HepG2 (cell line): Measurements from ENCODE around the gene NUDT3. TPM values are rescaled to one million over a fixed set of nuclear protein-coding genes. Genes with fewer than 3 reads are reported as not detected.

Source experiments
- CBFB ChIP-seq: sonication (generic); formaldehyde crosslinking; IDR thresholded peaks from 2 replicates; pipeline ENCODE4 v1.4.0; 2020; ENCODE audit warnings: missing genetic modification reagents
- GPN1 ChIP-seq: sonication (generic); formaldehyde crosslinking; IDR thresholded peaks from 2 replicates; pipeline ENCODE4 v1.5.1; 2020; ENCODE audit warnings: missing genetic modification reagents, borderline replicate concordance
- KLF11 ChIP-seq: IDR thresholded peaks from 2 replicates; pipeline ENCODE4 v1.6.1; 2016; ENCODE audit warnings: missing compliant biosample characterization
- PAWR ChIP-seq: sonication (generic); formaldehyde crosslinking; IDR thresholded peaks from 2 replicates; pipeline ENCODE4 v1.4.0; 2020; ENCODE audit warnings: missing genetic modification reagents, mild to moderate bottlenecking, borderline replicate concordance
- SMAD9 ChIP-seq: sonication (generic); formaldehyde crosslinking; IDR thresholded peaks from 2 replicates; pipeline ENCODE4 v1.5.1; 2020; ENCODE audit warnings: mild to moderate bottlenecking, missing genetic modification reagents
- SRF ChIP-seq: IDR thresholded peaks from 2 replicates; pipeline ENCODE4 v1.6.1; 2011; ENCODE audit warnings: mild to moderate bottlenecking, low read depth, low read length, moderate library complexity
- YEATS4 ChIP-seq: sonication (generic); formaldehyde crosslinking; IDR thresholded peaks from 2 replicates; pipeline ENCODE4 v1.4.0; 2020; ENCODE audit warnings: missing genetic modification reagents, borderline replicate concordance
- ZBTB7A ChIP-seq: sonication (generic); formaldehyde crosslinking; IDR thresholded peaks from 2 replicates; pipeline ENCODE4 v1.8.0; 2022; ENCODE audit warnings: mild to moderate bottlenecking, missing genetic modification reagents
- ZNF136 ChIP-seq: sonication (generic); formaldehyde crosslinking; IDR thresholded peaks from 2 replicates; pipeline ENCODE4 v1.8.1; 2022; ENCODE audit warnings: low read depth, mild to moderate bottlenecking, moderate library complexity, missing genetic modification reagents
- ZNF614 ChIP-seq: IDR thresholded peaks from 2 replicates; pipeline ENCODE4 v1.6.1; 2018; ENCODE audit warnings: missing biosample characterization, missing genetic modification reagents, inconsistent platforms, borderline replicate concordance
- ZSCAN20 ChIP-seq: sonication (generic); formaldehyde crosslinking; IDR thresholded peaks from 2 replicates; pipeline ENCODE4 v1.4.0; 2020; ENCODE audit warnings: missing genetic modification reagents, mild to moderate bottlenecking, borderline replicate concordance
- ZSCAN21 ChIP-seq: sonication (generic); formaldehyde crosslinking; IDR thresholded peaks from 2 replicates; pipeline ENCODE4 v1.8.0; 2022; ENCODE audit warnings: mild to moderate bottlenecking, missing genetic modification reagents, moderate library complexity, borderline replicate concordance
- polyA plus RNA-seq, 8 experiments: library from polyadenylated mRNA; depleted of rRNA in 3 of 8; stranded (reverse) in 7 of 8; unstranded in 1 of 8; fragments of >200 nt; fragmentation: Illumina TruSeq in 4 of 8; extraction: Trizol in 4 of 8; gene quantifications; 2 replicates each; pipeline versions ENCODE4 v1.2.1 to v1.2.3, GENCODE V29; 2011 to 2016; ENCODE audit warnings: low read depth in 4 of 8, missing spikeins in 1 of 8, mixed read lengths in 1 of 8; ENCODE audit not compliant: insufficient read depth in 1 of 8
- total RNA-seq, 5 experiments: library from RNA; depleted of rRNA; stranded (reverse); fragments of >200 nt; fragmentation: Illumina TruSeq; extraction: Trizol; gene quantifications; 2 replicates each; pipeline ENCODE4 v1.2.3, GENCODE V29; 2016; ENCODE audit warnings: low read depth in 1 of 5
- TF ChIP-seq, protein P1 (sequence below): IDR thresholded peaks from 2 replicates; pipeline ENCODE4 v1.6.1; 2016; ENCODE audit warnings: low read depth, missing genetic modification reagents, missing compliant biosample characterization
- TF ChIP-seq, protein P2 (sequence below): sonication (generic); formaldehyde crosslinking; IDR thresholded peaks from 2 replicates; pipeline ENCODE4 v1.4.0; 2020; ENCODE audit warnings: missing genetic modification reagents
- TF ChIP-seq, protein P3 (sequence below): sonication (generic); formaldehyde crosslinking; IDR thresholded peaks from 2 replicates; pipeline ENCODE4 v1.5.1; 2020; ENCODE audit warnings: missing genetic modification reagents, mild to moderate bottlenecking, borderline replicate concordance
- TF ChIP-seq, protein P4 (sequence below): sonication (generic); formaldehyde crosslinking; IDR thresholded peaks from 2 replicates; pipeline ENCODE4 v1.4.0; 2020; ENCODE audit warnings: missing genetic modification reagents, low read depth, mild to moderate bottlenecking, borderline replicate concordance
- TF ChIP-seq, protein P5 (sequence below), 2 experiments: fragments of 450-650 bp in 1 of 2; sonication (generic) in 1 of 2; formaldehyde crosslinking; IDR thresholded peaks; 2 replicates each; pipeline versions ENCODE4 v1.5.0 to v1.8.0; 2020 to 2022; ENCODE audit warnings: mild to moderate bottlenecking in 1 of 2, missing genetic modification reagents in 1 of 2

Gene NUDT3
- total and polyA plus RNA-seq, 2 of the 13 experiments (the other 11 are each of a cell fraction or from before 2014, with no cell fraction given) = 20.2 to 20.6 TPM

DNA sequence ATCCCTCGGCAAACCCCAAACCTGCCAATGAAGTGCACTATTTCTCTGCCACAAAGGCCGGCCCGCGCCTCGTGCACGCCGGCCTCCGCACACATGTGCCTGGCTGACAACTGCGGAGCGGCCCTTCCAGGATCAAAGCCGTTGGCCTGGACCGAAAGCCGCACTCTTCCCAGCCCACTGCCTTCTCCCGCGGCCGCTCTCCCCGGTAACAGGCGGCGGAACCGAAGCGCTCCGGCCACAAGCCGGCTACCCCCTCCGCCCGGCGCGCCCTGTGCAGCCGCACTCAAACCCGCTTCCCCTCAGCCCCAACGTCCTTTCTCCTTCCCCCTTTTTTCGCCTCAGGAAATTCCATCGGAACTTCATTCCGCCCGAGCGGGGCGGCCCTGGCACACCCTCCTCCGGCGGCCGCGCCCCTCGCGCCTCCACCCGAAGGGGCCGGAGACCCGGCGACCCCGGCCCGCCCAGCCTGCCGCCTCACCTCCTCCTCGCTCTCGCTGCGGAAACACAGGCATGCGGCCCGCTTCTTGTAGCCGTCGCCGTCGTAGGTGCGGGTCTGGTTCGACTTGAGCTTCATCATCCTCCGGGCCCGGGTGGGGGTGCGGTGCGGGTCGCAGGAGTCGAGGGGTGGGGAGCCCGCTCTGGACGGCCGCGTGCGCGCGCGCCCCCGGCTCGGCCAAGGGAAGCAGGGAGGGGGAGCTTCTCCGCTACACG lies 528 bp downstream of the NUDT3 start (continued):
- TF ChIP-seq, protein P1, sequence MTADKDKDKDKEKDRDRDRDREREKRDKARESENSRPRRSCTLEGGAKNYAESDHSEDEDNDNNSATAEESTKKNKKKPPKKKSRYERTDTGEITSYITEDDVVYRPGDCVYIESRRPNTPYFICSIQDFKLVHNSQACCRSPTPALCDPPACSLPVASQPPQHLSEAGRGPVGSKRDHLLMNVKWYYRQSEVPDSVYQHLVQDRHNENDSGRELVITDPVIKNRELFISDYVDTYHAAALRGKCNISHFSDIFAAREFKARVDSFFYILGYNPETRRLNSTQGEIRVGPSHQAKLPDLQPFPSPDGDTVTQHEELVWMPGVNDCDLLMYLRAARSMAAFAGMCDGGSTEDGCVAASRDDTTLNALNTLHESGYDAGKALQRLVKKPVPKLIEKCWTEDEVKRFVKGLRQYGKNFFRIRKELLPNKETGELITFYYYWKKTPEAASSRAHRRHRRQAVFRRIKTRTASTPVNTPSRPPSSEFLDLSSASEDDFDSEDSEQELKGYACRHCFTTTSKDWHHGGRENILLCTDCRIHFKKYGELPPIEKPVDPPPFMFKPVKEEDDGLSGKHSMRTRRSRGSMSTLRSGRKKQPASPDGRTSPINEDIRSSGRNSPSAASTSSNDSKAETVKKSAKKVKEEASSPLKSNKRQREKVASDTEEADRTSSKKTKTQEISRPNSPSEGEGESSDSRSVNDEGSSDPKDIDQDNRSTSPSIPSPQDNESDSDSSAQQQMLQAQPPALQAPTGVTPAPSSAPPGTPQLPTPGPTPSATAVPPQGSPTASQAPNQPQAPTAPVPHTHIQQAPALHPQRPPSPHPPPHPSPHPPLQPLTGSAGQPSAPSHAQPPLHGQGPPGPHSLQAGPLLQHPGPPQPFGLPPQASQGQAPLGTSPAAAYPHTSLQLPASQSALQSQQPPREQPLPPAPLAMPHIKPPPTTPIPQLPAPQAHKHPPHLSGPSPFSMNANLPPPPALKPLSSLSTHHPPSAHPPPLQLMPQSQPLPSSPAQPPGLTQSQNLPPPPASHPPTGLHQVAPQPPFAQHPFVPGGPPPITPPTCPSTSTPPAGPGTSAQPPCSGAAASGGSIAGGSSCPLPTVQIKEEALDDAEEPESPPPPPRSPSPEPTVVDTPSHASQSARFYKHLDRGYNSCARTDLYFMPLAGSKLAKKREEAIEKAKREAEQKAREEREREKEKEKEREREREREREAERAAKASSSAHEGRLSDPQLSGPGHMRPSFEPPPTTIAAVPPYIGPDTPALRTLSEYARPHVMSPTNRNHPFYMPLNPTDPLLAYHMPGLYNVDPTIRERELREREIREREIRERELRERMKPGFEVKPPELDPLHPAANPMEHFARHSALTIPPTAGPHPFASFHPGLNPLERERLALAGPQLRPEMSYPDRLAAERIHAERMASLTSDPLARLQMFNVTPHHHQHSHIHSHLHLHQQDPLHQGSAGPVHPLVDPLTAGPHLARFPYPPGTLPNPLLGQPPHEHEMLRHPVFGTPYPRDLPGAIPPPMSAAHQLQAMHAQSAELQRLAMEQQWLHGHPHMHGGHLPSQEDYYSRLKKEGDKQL (CRISPR knock-in tag) = no peak
- TF ChIP-seq ZNF136 = 0 out of 2 replicates have a peak, but pooled peaks have one; percentile 28
- peak; percentile 34 for TF ChIP-seq ZBTB7A (CRISPR knock-in tag)
- TF ChIP-seq, protein P2, sequence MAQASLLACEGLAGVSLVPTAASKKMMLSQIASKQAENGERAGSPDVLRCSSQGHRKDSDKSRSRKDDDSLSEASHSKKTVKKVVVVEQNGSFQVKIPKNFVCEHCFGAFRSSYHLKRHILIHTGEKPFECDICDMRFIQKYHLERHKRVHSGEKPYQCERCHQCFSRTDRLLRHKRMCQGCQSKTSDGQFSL = peak; percentile 90
- no peak for TF ChIP-seq CBFB (CRISPR knock-in tag)
- TF ChIP-seq YEATS4 (CRISPR knock-in tag) = 0 out of 2 replicates have a peak, but pooled peaks have one; percentile 8
- TF ChIP-seq, protein P3, sequence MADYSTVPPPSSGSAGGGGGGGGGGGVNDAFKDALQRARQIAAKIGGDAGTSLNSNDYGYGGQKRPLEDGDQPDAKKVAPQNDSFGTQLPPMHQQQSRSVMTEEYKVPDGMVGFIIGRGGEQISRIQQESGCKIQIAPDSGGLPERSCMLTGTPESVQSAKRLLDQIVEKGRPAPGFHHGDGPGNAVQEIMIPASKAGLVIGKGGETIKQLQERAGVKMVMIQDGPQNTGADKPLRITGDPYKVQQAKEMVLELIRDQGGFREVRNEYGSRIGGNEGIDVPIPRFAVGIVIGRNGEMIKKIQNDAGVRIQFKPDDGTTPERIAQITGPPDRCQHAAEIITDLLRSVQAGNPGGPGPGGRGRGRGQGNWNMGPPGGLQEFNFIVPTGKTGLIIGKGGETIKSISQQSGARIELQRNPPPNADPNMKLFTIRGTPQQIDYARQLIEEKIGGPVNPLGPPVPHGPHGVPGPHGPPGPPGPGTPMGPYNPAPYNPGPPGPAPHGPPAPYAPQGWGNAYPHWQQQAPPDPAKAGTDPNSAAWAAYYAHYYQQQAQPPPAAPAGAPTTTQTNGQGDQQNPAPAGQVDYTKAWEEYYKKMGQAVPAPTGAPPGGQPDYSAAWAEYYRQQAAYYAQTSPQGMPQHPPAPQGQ (CRISPR knock-in tag) = no peak
- no peak for TF ChIP-seq PAWR (CRISPR knock-in tag)
- no peak for TF ChIP-seq ZNF614
- TF ChIP-seq ZSCAN21 (CRISPR knock-in tag) = no peak
- TF ChIP-seq ZSCAN20 (CRISPR knock-in tag) = peak; percentile 47; the same call in 1 of the 2 replicates
- no peak for TF ChIP-seq SRF
- TF ChIP-seq KLF11 (CRISPR knock-in tag) = no peak; the same call in 1 of the 2 replicates
- no peak for TF ChIP-seq GPN1 (CRISPR knock-in tag)
- TF ChIP-seq, protein P4, sequence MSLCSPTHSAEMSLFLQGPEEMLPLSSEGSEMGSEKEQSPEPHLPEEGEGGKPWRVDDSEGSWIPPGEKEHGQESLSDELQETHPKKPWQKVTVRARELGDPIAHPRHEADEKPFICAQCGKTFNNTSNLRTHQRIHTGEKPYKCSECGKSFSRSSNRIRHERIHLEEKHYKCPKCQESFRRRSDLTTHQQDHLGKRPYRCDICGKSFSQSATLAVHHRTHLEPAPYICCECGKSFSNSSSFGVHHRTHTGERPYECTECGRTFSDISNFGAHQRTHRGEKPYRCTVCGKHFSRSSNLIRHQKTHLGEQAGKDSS (CRISPR knock-in tag) = no peak
- TF ChIP-seq SMAD9 (CRISPR knock-in tag) = no peak; the same call in 1 of the 2 replicates
- TF ChIP-seq, protein P5, sequence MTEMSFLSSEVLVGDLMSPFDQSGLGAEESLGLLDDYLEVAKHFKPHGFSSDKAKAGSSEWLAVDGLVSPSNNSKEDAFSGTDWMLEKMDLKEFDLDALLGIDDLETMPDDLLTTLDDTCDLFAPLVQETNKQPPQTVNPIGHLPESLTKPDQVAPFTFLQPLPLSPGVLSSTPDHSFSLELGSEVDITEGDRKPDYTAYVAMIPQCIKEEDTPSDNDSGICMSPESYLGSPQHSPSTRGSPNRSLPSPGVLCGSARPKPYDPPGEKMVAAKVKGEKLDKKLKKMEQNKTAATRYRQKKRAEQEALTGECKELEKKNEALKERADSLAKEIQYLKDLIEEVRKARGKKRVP (CRISPR knock-in tag; IDR thresholded peaks at IDR 0.05) = no peak; a peak in 1 of 4 replicates
- TF ChIP-seq, all 625 proteins: peak for 248
